ENCODE measurements around the gene EBP.
"Not testable (repeated sequence)": the region's sequence is repeated elsewhere in the genome, so short reads cannot be mapped to it uniquely, and the experiment has no call there.

The EBP gene

GRCh38 chrX:48493890-48494364 is 27.7 kb upstream of the EBP start:
- DNase-seq (ENCODE audit: low read depth), result no peak

- DNase-seq (ENCODE audit: low read depth), result no peak
Measured at GRCh38 chrX:48496660-48497059, 24.9 kb upstream of the EBP start.

GRCh38 chrX:48497871-48498270 is 23.7 kb upstream of the EBP start:
- no peak for DNase-seq (ENCODE audit: low read depth)

GRCh38 chrX:48498374-48498809 is 23.2 kb upstream of the EBP start:
- DNase-seq (ENCODE audit: low read depth), result peak; percentile 68

- no peak for DNase-seq (ENCODE audit: low read depth)
Measured at GRCh38 chrX:48504261-48504660, 17.3 kb upstream of the EBP start.

- no peak for DNase-seq (ENCODE audit: low read depth)
Measured at GRCh38 chrX:48505481-48505880, 16.1 kb upstream of the EBP start.

GRCh38 chrX:48507246-48507645 is 14.4 kb upstream of the EBP start:
- no peak for DNase-seq (ENCODE audit: low read depth)

GRCh38 chrX:48508400-48509244 is 13.0 kb upstream of the EBP start, which contains the start of gene PORCN:
Gene PORCN (plus strand): TSS chrX:48508992. CDS start chrX:48509821, 829 bp downstream.
- DNase-seq (ENCODE audit: low read depth), result no peak

- no peak for DNase-seq (ENCODE audit: low read depth)
Measured at GRCh38 chrX:48509245-48509590, 12.4 kb upstream of the EBP start.

- no peak for DNase-seq (ENCODE audit: low read depth)
Measured at GRCh38 chrX:48509619-48510018, 12.0 kb upstream of the EBP start.

GRCh38 chrX:48511560-48511959 is 10.0 kb upstream of the EBP start:
- DNase-seq (ENCODE audit: low read depth), result no peak

GRCh38 chrX:48512371-48512935 is 9.2 kb upstream of the EBP start:
- no peak for DNase-seq (ENCODE audit: low read depth)

- DNase-seq (ENCODE audit: low read depth), result no peak
Measured at GRCh38 chrX:48513670-48514069, 7.9 kb upstream of the EBP start.

GRCh38 chrX:48514126-48514806 is 7.3 kb upstream of the EBP start:
- DNase-seq (ENCODE audit: low read depth), result no peak

GRCh38 chrX:48514868-48515460 is 6.6 kb upstream of the EBP start:
- no peak for DNase-seq (ENCODE audit: low read depth)

- no peak for DNase-seq (ENCODE audit: low read depth)
Measured at GRCh38 chrX:48515842-48516241, 5.8 kb upstream of the EBP start.

- DNase-seq (ENCODE audit: low read depth), result no peak
Measured at GRCh38 chrX:48516285-48516684, 5.3 kb upstream of the EBP start.

- DNase-seq (ENCODE audit: low read depth), result no peak
Measured at GRCh38 chrX:48516987-48517386, 4.6 kb upstream of the EBP start.

GRCh38 chrX:48519481-48519880 is 2.1 kb upstream of the EBP start:
- DNase-seq (ENCODE audit: low read depth), result not testable (repeated sequence)

GRCh38 chrX:48520455-48520854 is 1.2 kb upstream of the EBP start:
- DNase-seq (ENCODE audit: low read depth), result no peak

- DNase-seq (ENCODE audit: low read depth), result no peak
Measured at GRCh38 chrX:48520976-48521352, 644 bp upstream of the EBP start.

- no peak for DNase-seq (ENCODE audit: low read depth)
Measured at GRCh38 chrX:48522291-48522690, 683 bp downstream of the EBP start.

- DNase-seq (ENCODE audit: low read depth), result no peak
Measured at GRCh38 chrX:48523682-48524081, 2.1 kb downstream of the EBP start.

Measured in HS-5 (cell line).